Measurements from ENCODE around the gene ZNF804B.

The ZNF804B gene

GRCh38 chr7:89129600-89130375, 370.3 kb downstream of the ZNF804B start:
- TF ChIP-seq, protein P1, sequence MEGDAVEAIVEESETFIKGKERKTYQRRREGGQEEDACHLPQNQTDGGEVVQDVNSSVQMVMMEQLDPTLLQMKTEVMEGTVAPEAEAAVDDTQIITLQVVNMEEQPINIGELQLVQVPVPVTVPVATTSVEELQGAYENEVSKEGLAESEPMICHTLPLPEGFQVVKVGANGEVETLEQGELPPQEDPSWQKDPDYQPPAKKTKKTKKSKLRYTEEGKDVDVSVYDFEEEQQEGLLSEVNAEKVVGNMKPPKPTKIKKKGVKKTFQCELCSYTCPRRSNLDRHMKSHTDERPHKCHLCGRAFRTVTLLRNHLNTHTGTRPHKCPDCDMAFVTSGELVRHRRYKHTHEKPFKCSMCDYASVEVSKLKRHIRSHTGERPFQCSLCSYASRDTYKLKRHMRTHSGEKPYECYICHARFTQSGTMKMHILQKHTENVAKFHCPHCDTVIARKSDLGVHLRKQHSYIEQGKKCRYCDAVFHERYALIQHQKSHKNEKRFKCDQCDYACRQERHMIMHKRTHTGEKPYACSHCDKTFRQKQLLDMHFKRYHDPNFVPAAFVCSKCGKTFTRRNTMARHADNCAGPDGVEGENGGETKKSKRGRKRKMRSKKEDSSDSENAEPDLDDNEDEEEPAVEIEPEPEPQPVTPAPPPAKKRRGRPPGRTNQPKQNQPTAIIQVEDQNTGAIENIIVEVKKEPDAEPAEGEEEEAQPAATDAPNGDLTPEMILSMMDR (IDR thresholded peaks at IDR 0.05; ENCODE audit: low read depth, low read length) = no peak
- Histone ChIP-seq H3K27me3 (ENCODE audit: insufficient read depth, low read depth, severe bottlenecking) (no peaks in the 10 kb centered on the region), H3K4me3 (ENCODE audit: low read depth, low read length) (no peak overlapping the region), H3K27ac (no peak overlapping the region), H3K36me3 (no peaks in the 10 kb centered on the region), H3K9me3 (ENCODE audit: severe bottlenecking) (no peaks in the 10 kb centered on the region)
- DNase-seq = no peak

GRCh38 chr7:89133357-89133756, 373.9 kb downstream of the ZNF804B start:
- Histone ChIP-seq H3K27ac (no peak overlapping the region), H3K9me3 (ENCODE audit: severe bottlenecking) (no peaks in the 10 kb centered on the region), H3K4me3 (ENCODE audit: low read depth, low read length) (no peak overlapping the region), H3K27me3 (ENCODE audit: insufficient read depth, low read depth, severe bottlenecking) (no peaks in the 10 kb centered on the region), H3K36me3 (no peaks in the 10 kb centered on the region)
- TF ChIP-seq, protein P1 (IDR thresholded peaks at IDR 0.05; ENCODE audit: low read depth, low read length) = no peak
- no peak for DNase-seq

- DNase-seq = no peak
- TF ChIP-seq, protein P1 (IDR thresholded peaks at IDR 0.05; ENCODE audit: low read depth, low read length) = no peak
- H3K27me3 ChIP-seq (ENCODE audit: insufficient read depth, low read depth, severe bottlenecking) = no peaks in the 10 kb centered on the region
- no peaks in the 10 kb centered on the region for H3K9me3 ChIP-seq (ENCODE audit: severe bottlenecking)
- H3K36me3 ChIP-seq = no peaks in the 10 kb centered on the region
- H3K27ac ChIP-seq = no peak overlapping the region
- no peak overlapping the region for H3K4me3 ChIP-seq (ENCODE audit: low read depth, low read length)
Observed at GRCh38 chr7:89133819-89134218, 374.3 kb downstream of the ZNF804B start.

DNA sequence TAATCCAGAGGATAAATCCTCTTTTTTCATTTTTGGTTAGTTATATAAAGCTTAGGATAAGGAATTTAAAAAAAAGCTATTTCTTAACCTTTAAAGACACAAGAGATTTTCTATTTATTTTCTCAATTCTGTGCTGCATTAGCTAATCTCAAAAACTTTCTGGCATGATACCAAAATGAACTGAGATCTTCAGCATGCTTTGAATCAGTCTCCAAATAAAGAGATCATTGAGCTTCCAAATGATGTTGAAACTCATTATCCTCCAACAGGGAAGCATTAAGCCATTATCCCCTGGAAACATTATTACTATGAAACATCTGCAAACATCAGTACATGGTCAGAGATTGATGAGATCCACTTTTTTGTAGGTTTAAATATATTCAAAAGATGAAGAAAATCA, 386.3 kb downstream of the ZNF804B start:
- H3K9me3 ChIP-seq (ENCODE audit: severe bottlenecking) = no peaks in the 10 kb centered on the region
- no peak overlapping the region for H3K4me3 ChIP-seq (ENCODE audit: low read depth, low read length)
- no peaks in the 10 kb centered on the region for H3K36me3 ChIP-seq
- no peak for DNase-seq
- no peak overlapping the region for H3K27ac ChIP-seq
- H3K27me3 ChIP-seq (ENCODE audit: insufficient read depth, low read depth, severe bottlenecking) = no peaks in the 10 kb centered on the region
- TF ChIP-seq, protein P1 (IDR thresholded peaks at IDR 0.05; ENCODE audit: low read depth, low read length) = no peak

DNA sequence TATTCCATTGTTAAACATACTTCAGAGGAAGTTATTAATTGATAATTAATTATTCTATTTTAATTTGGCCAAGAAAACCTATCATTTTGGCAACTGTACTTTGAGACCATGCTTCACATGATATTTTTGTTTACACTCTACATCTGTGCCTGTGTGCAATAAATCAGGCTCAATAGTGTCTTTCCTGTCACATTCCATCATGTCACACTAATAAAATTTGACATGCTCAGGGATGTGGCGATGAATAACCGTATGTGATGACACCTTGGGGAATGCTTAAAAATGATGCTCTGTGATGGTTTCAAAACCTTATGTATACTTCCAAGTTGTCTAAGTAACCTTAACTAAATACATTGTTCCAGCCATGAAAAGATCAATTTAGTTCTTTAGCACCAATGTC, 400.6 kb downstream of the ZNF804B start:
- H3K27ac ChIP-seq = no peak overlapping the region
- H3K36me3 ChIP-seq = no peaks in the 10 kb centered on the region
- no peak overlapping the region for H3K4me3 ChIP-seq (ENCODE audit: low read depth, low read length)
- DNase-seq = no peak
- no peaks in the 10 kb centered on the region for H3K9me3 ChIP-seq (ENCODE audit: severe bottlenecking)
- TF ChIP-seq, protein P1 (IDR thresholded peaks at IDR 0.05; ENCODE audit: low read depth, low read length) = no peak
- no peaks in the 10 kb centered on the region for H3K27me3 ChIP-seq (ENCODE audit: insufficient read depth, low read depth, severe bottlenecking)

DNA sequence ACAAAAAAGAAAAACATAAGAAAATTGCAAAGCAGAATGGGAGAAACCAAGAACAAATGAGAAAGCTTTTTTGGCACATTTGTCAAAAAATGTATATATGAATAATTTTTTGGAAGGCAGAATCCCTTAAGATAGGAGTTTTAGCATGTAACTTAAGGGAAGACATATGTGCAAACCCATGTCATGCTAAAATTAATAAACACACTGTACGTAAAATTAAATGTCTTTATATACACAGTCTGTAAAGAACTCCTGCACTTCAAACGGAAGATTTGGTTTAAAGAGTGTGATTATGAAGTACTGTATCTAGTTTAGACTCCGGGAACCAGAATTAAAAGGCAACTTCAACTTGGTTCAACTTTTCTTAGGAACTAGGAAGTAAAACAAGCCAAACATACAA, 405.9 kb downstream of the ZNF804B start:
- DNase-seq = no peak
- no peaks in the 10 kb centered on the region for H3K27me3 ChIP-seq (ENCODE audit: insufficient read depth, low read depth, severe bottlenecking)
- no peaks in the 10 kb centered on the region for H3K9me3 ChIP-seq (ENCODE audit: severe bottlenecking)
- TF ChIP-seq, protein P1 (IDR thresholded peaks at IDR 0.05; ENCODE audit: low read depth, low read length) = no peak
- H3K36me3 ChIP-seq = no peaks in the 10 kb centered on the region
- H3K4me3 ChIP-seq (ENCODE audit: low read depth, low read length) = no peak overlapping the region
- H3K27ac ChIP-seq = no peak overlapping the region
